OCI-LY3 (cell line): ENCODE results near the gene PPP2R5C.

Experiments
- H2AFZ ChIP-seq: fragments of 200-600, 300-600 bp; shearing (Covaris generic); 2 replicates; pipeline ENCODE4 v1.6.0; 2014; ENCODE audit warnings: antibody characterized with exemption, low read depth, low read length
- H3K27ac ChIP-seq: fragments of 200-600, 300-600 bp; sonication (generic); 2 replicates; pipeline ENCODE4 v1.5.1; 2014; ENCODE audit warnings: mild to moderate bottlenecking, low read length, moderate library complexity, mixed read lengths
- H3K27me3 ChIP-seq: fragments of 200-600, 300-600 bp; sonication (generic); 2 replicates; pipeline ENCODE4 v1.6.1; 2014; ENCODE audit warnings: low read depth, low read length, mixed read lengths
- H3K36me3 ChIP-seq: fragments of 200-600, 300-600 bp; sonication (generic); replicated peaks from 2 replicates; pipeline ENCODE3; 2014; ENCODE audit warnings: low read depth, low read length, mixed read lengths
- H3K4me1 ChIP-seq: fragments of 300-600, 200-600 bp; sonication (generic); 2 replicates; pipeline ENCODE4 v1.6.1; 2014; ENCODE audit warnings: low read length, mixed read lengths
- H3K4me2 ChIP-seq: fragments of 200-600, 300-600 bp; sonication (generic); 2 replicates; pipeline ENCODE4 v1.6.1; 2014; ENCODE audit warnings: low read length, mixed read lengths
- H3K4me3 ChIP-seq: fragments of 300-600, 200-600 bp; sonication (generic); 2 replicates; pipeline ENCODE4 v1.5.1; 2014; ENCODE audit warnings: antibody characterized with exemption, mild to moderate bottlenecking, low read length, moderate library complexity
- H3K79me2 ChIP-seq: fragments of 300-600, 200-600 bp; shearing (Covaris generic); 2 replicates; pipeline ENCODE4 v1.6.1; 2014; ENCODE audit warnings: mild to moderate bottlenecking, low read length, mixed read lengths
- H3K9ac ChIP-seq: fragments of 300-600, 200-600 bp; shearing (Covaris generic); 2 replicates; pipeline ENCODE4 v1.6.0; 2014; ENCODE audit warnings: mild to moderate bottlenecking, low read length, moderate library complexity
- H3K9me3 ChIP-seq: fragments of 200-600, 300-600 bp; shearing (Covaris generic); 2 replicates; pipeline ENCODE4 v1.6.1; 2014; ENCODE audit warnings: low read length, mixed read lengths; ENCODE audit not compliant: insufficient read depth
- H4K20me1 ChIP-seq: fragments of 200-600, 300-600 bp; sonication (generic); 2 replicates; pipeline ENCODE4 v1.6.1; 2016; ENCODE audit warnings: low read length, mixed read lengths; ENCODE audit not compliant: insufficient read depth
- CTCF ChIP-seq: fragments of 200-600, 300-600 bp; sonication (generic); IDR thresholded peaks from 2 replicates; pipeline ENCODE4 v1.5.1; 2014; ENCODE audit warnings: antibody characterized with exemption, low read length, low read depth
- EZH2phosphoT487 ChIP-seq: fragments of 200-600 bp; shearing (Covaris generic); IDR thresholded peaks from 2 replicates; pipeline ENCODE4 v1.6.1; 2018; ENCODE audit warnings: antibody characterized with exemption, mixed run types, low read depth

The PPP2R5C gene

GRCh38 chr14:101845496-101845895, 84.0 kb downstream of the PPP2R5C start:
- Histone ChIP-seq H3K27ac (peak overlapping the region; percentile 88), H4K20me1 (peaks cover 20% of the 10 kb centered on the region), H3K9ac (peak overlapping the region; percentile 56; the same call in 1 of the 2 replicates), H2AFZ (no peak overlapping the region), H3K4me1 (peaks cover 70% of the 10 kb centered on the region), H3K27me3 (no peaks in the 10 kb centered on the region), H3K4me2 (peak overlapping the region; percentile 84), H3K36me3 (no peaks in the 10 kb centered on the region), H3K79me2 (peaks cover 76% of the 10 kb centered on the region), H3K4me3 (peak overlapping the region; percentile 60), H3K9me3 (no peaks in the 10 kb centered on the region)
- TF ChIP-seq CTCF, result no peak
- TF ChIP-seq EZH2phosphoT487, result no peak

GRCh38 chr14:101845896-101846295, 84.4 kb downstream of the PPP2R5C start:
- TF ChIP-seq CTCF (no peak), EZH2phosphoT487 (no peak)
- Histone ChIP-seq H3K9ac (peak overlapping the region; percentile 56; the same call in 1 of the 2 replicates), H3K36me3 (no peaks in the 10 kb centered on the region), H3K79me2 (peaks cover 76% of the 10 kb centered on the region), H3K4me1 (peaks cover 66% of the 10 kb centered on the region), H3K4me3 (peak overlapping the region; percentile 60), H4K20me1 (peaks cover 24% of the 10 kb centered on the region), H2AFZ (no peak overlapping the region), H3K27ac (peak overlapping the region; percentile 88), H3K27me3 (no peaks in the 10 kb centered on the region), H3K4me2 (peak overlapping the region; percentile 84), H3K9me3 (no peaks in the 10 kb centered on the region)

- Histone ChIP-seq H3K9me3 (no peaks in the 10 kb centered on the region), H3K79me2 (peaks cover 91% of the 10 kb centered on the region), H4K20me1 (peaks cover 42% of the 10 kb centered on the region), H3K4me2 (peak overlapping the region; percentile 19), H3K27me3 (no peaks in the 10 kb centered on the region), H3K9ac (no peak overlapping the region), H3K36me3 (no peaks in the 10 kb centered on the region), H2AFZ (no peak overlapping the region), H3K4me3 (no peak overlapping the region), H3K4me1 (peaks cover 59% of the 10 kb centered on the region), H3K27ac (no peak overlapping the region)
- TF ChIP-seq EZH2phosphoT487, result no peak
These were observed 87.6 kb downstream of the PPP2R5C start for GRCh38 chr14:101849125-101849524.

GRCh38 chr14:101849640-101850039, 88.1 kb downstream of the PPP2R5C start:
- Histone ChIP-seq H3K27ac (no peak overlapping the region), H3K4me3 (no peak overlapping the region), H3K4me2 (peak overlapping the region; percentile 19; the same call in 1 of the 2 replicates), H3K36me3 (no peaks in the 10 kb centered on the region), H3K79me2 (peaks cover 90% of the 10 kb centered on the region), H4K20me1 (peaks cover 46% of the 10 kb centered on the region), H3K4me1 (peaks cover 54% of the 10 kb centered on the region), H2AFZ (no peak overlapping the region), H3K9me3 (no peaks in the 10 kb centered on the region), H3K27me3 (no peaks in the 10 kb centered on the region), H3K9ac (no peak overlapping the region)
- TF ChIP-seq CTCF, result no peak
- no peak for TF ChIP-seq EZH2phosphoT487
